G401 (cell line): ENCODE results near the gene EPHB6. TPM values are rescaled to one million over a fixed set of nuclear protein-coding genes. Genes with fewer than 3 reads are reported as not detected.

Experiments used
- DNase-seq: peaks from one replicate; pipeline ENCODE4 v3.0.0-alpha.2; 2015; ENCODE audit warnings: low spot score
- in situ Hi-C: cut with HindIII; loops from 2 replicates; pipeline ENCODE4 v1.10.0; 2016; ENCODE audit warnings: low sequenced_read_pairs, mixed read lengths
- total RNA-seq: library from RNA; depleted of rRNA; stranded (reverse); fragments of >200 nt; shearing (Covaris generic); gene quantifications from 2 replicates; pipeline ENCODE4 v1.2.3, GENCODE V29; 2014

EPHB6 gene
- total RNA-seq, 1 experiment from 2014 or later: not detected

- no peak for DNase-seq
- in situ Hi-C loops: loop anchor here (25.0 kb wide), 1 partner anchor 340 kb away; the partner anchor contains the start of gene TAS2R40
Observed at GRCh38 chr7:142872106-142872675, 17.3 kb downstream of the EPHB6 start.

- no peak for DNase-seq
- in situ Hi-C loops: loop anchor here (25.0 kb wide), 1 partner anchor 339 kb away; the partner anchor contains the start of gene TAS2R40
Observed at GRCh38 chr7:142873281-142873784, 18.5 kb downstream of the EPHB6 start.

GRCh38 chr7:142873871-142874270 lies 19.0 kb downstream of the EPHB6 start:
- in situ Hi-C loops: loop anchor here (25.0 kb wide), 1 partner anchor 338 kb away; the partner anchor contains the start of gene TAS2R40
- no peak for DNase-seq

GRCh38 chr7:142874409-142874808 lies 19.5 kb downstream of the EPHB6 start:
- DNase-seq: no peak
- in situ Hi-C loops: loop anchor here (25.0 kb wide), 1 partner anchor 338 kb away; the partner anchor contains the start of gene TAS2R40

- no peak for DNase-seq
- in situ Hi-C loops: loop anchor here (25.0 kb wide), 1 partner anchor 337 kb away; the partner anchor contains the start of gene TAS2R40
Observed at GRCh38 chr7:142874837-142875236, 20.0 kb downstream of the EPHB6 start.

GRCh38 chr7:142875456-142875855 lies 20.6 kb downstream of the EPHB6 start:
- in situ Hi-C loops: no loop called here
- DNase-seq: no peak

- in situ Hi-C loops: no loop called here
- DNase-seq: no peak
Observed at GRCh38 chr7:142876236-142876960, 21.5 kb downstream of the EPHB6 start.

GRCh38 chr7:142876991-142877910 lies 22.4 kb downstream of the EPHB6 start:
- in situ Hi-C loops: no loop called here
- DNase-seq: no peak

GRCh38 chr7:142878315-142878714 lies 23.4 kb downstream of the EPHB6 start:
- no peak for DNase-seq
- in situ Hi-C loops: no loop called here

GRCh38 chr7:142879060-142879459 lies 24.2 kb downstream of the EPHB6 start:
- DNase-seq: no peak
- in situ Hi-C loops: no loop called here

- in situ Hi-C loops: no loop called here
- DNase-seq: no peak
Observed at GRCh38 chr7:142880876-142881505, 26.1 kb downstream of the EPHB6 start.

- in situ Hi-C loops: no loop called here
- DNase-seq: no peak
Observed at GRCh38 chr7:142881586-142882337, 26.9 kb downstream of the EPHB6 start.

GRCh38 chr7:142882338-142882678 lies 27.4 kb downstream of the EPHB6 start:
- DNase-seq: no peak
- in situ Hi-C loops: no loop called here

- DNase-seq: no peak
- in situ Hi-C loops: no loop called here
Observed at GRCh38 chr7:142883145-142883544, 28.3 kb downstream of the EPHB6 start.

- no peak for DNase-seq
- in situ Hi-C loops: no loop called here
Observed at GRCh38 chr7:142883571-142884285, 28.9 kb downstream of the EPHB6 start.

- in situ Hi-C loops: no loop called here
- no peak for DNase-seq
Observed at GRCh38 chr7:142884286-142884640, 29.4 kb downstream of the EPHB6 start.

- in situ Hi-C loops: no loop called here
- DNase-seq: peak; percentile 59
Observed at GRCh38 chr7:142885311-142886230, 30.7 kb downstream of the EPHB6 start, which contains the start of gene TRPV6. TSS of gene TRPV6 (minus strand) at chr7:142885745.
